ACC112 (cell line): ENCODE measurements around the gene FANCG.

Source experiments
- H2AFZ ChIP-seq: fragments of 200-600 bp; sonication (generic); one replicate; pipeline ENCODE4 v1.6.0; 2017; ENCODE audit warnings: antibody characterized with exemption, low read length; ENCODE audit not compliant: unreplicated experiment
- H3K27ac ChIP-seq: fragments of 200-600 bp; sonication (generic); 2 replicates; pipeline ENCODE4 v1.5.1; 2014; ENCODE audit warnings: low read depth, mild to moderate bottlenecking, antibody characterized with exemption, low read length, moderate library complexity
- H3K27me3 ChIP-seq: fragments of 200-600 bp; sonication (generic); 2 replicates; pipeline ENCODE4 v1.6.1; 2014; ENCODE audit warnings: mild to moderate bottlenecking, antibody characterized with exemption, low read length, moderate library complexity, mixed read lengths; ENCODE audit not compliant: insufficient read depth
- H3K36me3 ChIP-seq: fragments of 200-600 bp; sonication (generic); 2 replicates; pipeline ENCODE4 v1.6.1; 2016; ENCODE audit warnings: mild to moderate bottlenecking, antibody characterized with exemption, low read length, moderate library complexity, mixed read lengths; ENCODE audit not compliant: insufficient read depth
- H3K4me1 ChIP-seq: fragments of 200-600 bp; sonication (generic); one replicate; pipeline ENCODE4 v1.6.1; 2016; ENCODE audit warnings: low read length, mixed read lengths; ENCODE audit not compliant: insufficient read depth, unreplicated experiment, control insufficient read depth
- H3K4me3 ChIP-seq: fragments of 200-600 bp; sonication (generic); 2 replicates; pipeline ENCODE4 v1.5.1; 2014; ENCODE audit warnings: mild to moderate bottlenecking, low read depth, low read length
- H3K79me2 ChIP-seq: fragments of 200-600 bp; sonication (generic); one replicate; pipeline ENCODE4 v1.6.0; 2016; ENCODE audit warnings: low read length; ENCODE audit not compliant: control insufficient read depth, unreplicated experiment, insufficient read depth

Gene FANCG

DNA sequence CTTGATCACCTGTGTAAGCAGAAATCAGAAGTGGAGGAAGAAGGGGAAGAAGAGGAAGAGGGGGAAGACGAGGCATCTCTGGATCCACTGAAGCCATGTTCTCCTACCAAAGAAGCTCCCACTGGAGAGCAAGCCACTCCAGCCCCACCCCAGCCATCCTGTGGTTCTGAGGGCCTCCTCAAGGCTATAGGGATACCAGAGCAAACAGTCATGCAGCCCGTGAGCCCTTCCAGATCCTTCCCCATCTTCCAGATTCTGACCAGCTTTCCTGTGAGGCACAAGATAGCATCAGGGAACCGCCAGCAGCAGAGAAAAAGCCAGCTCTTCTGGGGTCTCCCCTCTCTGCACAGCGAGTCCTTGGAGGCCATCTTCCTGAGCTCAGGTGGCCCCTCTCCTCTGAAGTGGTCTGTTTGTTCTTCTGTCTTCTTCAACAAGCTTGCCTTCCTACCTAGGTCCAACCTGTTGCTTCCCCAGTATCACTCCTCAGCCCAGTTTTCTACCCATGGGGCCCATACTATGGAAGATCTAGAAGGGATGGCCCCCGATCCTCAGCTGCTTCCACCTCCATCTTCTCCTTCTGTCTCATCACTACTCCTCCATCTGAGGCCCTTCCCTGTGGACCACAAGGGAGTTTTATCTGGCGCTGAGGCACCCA lies 36.7 kb downstream of the FANCG start:
- Histone ChIP-seq H2AFZ (no peak overlapping the region), H3K4me1 (peaks cover 8% of the 10 kb centered on the region), H3K79me2 (no peaks in the 10 kb centered on the region), H3K27me3 (no peaks in the 10 kb centered on the region), H3K36me3 (peaks cover 2% of the 10 kb centered on the region; the same call in 1 of the 2 replicates), H3K4me3 (no peak overlapping the region), H3K27ac (no peak overlapping the region)

DNA sequence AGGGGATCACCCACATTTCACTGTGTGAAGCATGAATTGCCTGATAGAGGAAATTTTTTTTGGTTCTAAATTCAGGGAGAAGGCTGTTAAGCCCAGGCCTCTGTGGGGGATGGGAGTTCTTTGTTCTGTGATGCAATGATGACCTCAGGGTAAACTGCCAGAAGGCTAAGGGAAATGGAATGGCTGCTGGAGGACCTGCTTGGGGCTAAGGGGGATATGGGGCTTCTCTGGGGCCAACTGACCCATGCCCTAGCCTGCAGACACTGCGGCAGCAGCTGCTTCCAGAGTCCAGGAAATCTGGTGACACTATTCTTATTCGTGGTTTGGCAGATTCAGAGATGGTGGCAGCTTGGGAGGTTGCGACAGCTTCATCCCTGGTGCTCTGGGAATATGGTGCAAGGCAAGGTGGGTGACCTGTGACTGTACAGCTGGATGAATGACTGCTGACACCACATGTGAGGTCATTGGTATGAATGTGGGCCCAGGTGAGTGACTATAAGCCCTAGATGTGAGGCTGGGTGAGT lies 37.6 kb downstream of the FANCG start:
- H3K4me3 ChIP-seq: no peak overlapping the region
- peaks cover 3% of the 10 kb centered on the region; the same call in 1 of the 2 replicates for H3K36me3 ChIP-seq
- H2AFZ ChIP-seq: no peak overlapping the region
- H3K27ac ChIP-seq: no peak overlapping the region
- H3K27me3 ChIP-seq: no peaks in the 10 kb centered on the region
- peaks cover 8% of the 10 kb centered on the region for H3K4me1 ChIP-seq
- no peaks in the 10 kb centered on the region for H3K79me2 ChIP-seq

DNA sequence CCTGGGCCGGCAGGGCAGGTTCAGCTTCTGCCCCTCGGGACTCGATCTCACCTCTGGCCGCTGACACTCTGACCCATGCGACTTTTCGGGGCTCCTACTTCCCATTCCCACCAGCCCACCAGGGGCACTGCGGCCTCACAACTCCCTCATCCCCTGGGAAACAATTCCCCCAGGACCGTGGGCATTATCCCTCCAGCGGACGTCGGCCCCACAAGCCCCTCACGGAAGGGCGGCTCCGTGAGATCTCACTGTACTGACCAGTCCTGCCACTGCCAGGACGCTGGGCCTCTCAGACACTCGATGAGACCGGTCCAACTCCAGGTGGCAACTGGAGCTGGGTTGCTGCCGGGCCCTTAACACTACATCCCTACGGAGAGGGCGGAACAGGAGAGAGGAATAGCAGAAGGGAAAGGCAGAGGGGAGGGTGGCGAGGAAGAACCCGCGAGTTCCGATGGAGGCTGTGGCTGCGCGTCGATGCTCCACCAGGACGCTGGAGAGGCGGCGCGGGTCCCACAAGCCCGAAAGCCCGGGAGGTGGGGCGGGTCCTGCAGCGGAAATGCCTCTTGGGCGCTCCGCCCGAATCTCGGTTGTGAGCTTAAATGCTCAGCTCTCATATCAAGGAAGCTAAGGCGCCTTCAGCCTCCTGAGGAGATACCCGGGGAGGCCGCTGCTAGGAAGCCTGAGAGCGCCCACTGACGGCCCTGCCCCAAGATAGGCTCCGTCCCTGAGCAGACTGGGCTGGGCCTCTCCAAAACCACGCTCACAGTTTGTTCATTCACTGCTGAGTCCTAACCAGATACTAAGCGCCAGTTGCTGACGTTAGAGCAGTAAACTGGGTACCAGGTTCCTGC lies 43.7 kb downstream of the FANCG start:
- H3K36me3 ChIP-seq: peaks cover 9% of the 10 kb centered on the region
- H3K4me1 ChIP-seq: peaks cover 10% of the 10 kb centered on the region
- H3K4me3 ChIP-seq: peak overlapping the region; percentile 75
- H3K27ac ChIP-seq: peak overlapping the region; percentile 45
- H2AFZ ChIP-seq: peak overlapping the region; percentile 88
- H3K27me3 ChIP-seq: no peaks in the 10 kb centered on the region
- no peaks in the 10 kb centered on the region for H3K79me2 ChIP-seq

DNA sequence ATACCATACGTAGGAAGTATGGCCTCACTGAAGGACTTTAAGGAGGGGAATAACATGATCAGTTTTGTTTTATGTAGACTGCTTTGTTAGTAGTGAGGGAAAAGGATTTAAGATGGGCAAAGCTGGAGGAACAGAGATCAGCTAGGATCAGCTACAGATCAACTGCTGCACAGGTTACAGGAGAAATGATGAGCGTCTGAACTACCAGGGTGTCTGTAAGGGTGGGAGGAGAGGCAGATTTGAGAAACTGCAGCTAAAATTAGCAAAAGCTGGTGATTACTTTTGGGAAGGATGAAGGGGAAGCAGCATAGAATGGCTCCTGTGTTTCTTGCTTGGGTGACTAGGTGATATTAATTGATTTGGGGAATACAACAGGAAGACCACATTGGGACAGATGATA lies 46.6 kb downstream of the FANCG start:
- peaks cover 10% of the 10 kb centered on the region for H3K4me1 ChIP-seq
- H2AFZ ChIP-seq: no peak overlapping the region
- H3K27me3 ChIP-seq: no peaks in the 10 kb centered on the region
- H3K36me3 ChIP-seq: peaks cover 9% of the 10 kb centered on the region
- H3K79me2 ChIP-seq: no peaks in the 10 kb centered on the region
- H3K27ac ChIP-seq: no peak overlapping the region
- no peak overlapping the region for H3K4me3 ChIP-seq

DNA sequence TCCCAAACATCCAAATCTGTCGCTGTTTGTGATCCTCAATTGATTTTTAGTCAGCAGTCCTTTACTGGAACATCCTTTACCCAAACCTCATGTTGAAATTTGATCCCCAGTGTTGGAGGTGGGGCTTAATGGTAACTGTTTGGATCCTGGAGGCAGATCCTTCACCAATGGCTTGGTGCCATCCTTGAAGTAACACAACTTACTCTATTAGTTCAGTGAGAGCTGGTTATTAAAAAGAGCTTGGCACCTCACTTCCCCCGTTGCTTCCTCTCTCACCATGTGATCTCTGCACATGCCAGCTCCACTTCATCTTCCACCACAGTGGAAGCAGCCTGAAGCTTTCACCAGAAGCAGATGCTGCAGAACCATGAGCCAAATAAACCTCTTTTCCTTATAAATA lies 49.9 kb downstream of the FANCG start:
- Histone ChIP-seq H3K4me3 (no peak overlapping the region), H3K79me2 (no peaks in the 10 kb centered on the region), H3K27ac (no peak overlapping the region), H2AFZ (no peak overlapping the region), H3K4me1 (peaks cover 30% of the 10 kb centered on the region), H3K36me3 (peaks cover 7% of the 10 kb centered on the region), H3K27me3 (no peaks in the 10 kb centered on the region)

DNA sequence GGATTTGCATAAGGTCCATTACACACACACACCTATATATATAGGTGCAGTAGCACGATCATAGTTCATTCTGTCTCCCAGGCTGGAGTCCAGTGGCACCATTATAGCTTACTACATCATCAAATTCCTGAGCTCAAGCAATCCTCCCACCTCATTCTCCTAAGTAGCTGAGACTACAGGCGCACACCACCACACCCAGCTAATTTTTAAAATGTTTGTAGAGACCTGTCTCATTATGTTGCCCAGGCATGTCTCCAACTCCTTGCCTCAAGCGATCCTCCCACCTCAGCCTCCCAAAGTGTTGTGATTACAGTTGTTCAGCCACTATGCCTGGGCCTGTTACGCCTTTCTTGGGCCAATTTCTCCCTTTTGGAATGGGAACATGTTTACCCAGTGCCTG lies 50.5 kb downstream of the FANCG start:
- Histone ChIP-seq H3K27me3 (no peaks in the 10 kb centered on the region), H3K4me1 (peaks cover 30% of the 10 kb centered on the region), H3K4me3 (no peak overlapping the region), H3K79me2 (no peaks in the 10 kb centered on the region), H3K27ac (no peak overlapping the region), H2AFZ (no peak overlapping the region), H3K36me3 (peaks cover 7% of the 10 kb centered on the region)

DNA sequence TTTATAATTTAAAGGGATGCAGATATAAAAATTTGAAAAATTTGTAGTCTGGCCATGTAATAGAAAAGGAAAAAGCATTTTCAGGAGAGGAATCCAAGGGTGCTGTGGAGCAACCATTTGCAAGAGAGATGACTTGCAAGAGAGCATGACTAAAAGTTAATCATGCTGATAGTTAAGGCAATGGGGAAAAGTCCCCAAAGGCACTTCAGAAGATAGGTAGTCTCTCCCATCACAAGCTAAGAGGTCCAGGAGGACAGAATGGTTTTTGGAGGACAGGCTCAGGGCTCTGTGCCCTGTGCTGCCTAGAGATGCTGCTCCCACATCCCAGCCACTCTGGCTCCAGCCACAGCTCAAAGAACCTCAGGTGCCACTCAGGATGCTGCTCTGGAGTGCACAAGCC lies 51.4 kb downstream of the FANCG start:
- no peaks in the 10 kb centered on the region for H3K79me2 ChIP-seq
- H3K4me1 ChIP-seq: peaks cover 30% of the 10 kb centered on the region
- no peak overlapping the region for H3K4me3 ChIP-seq
- H3K36me3 ChIP-seq: peaks cover 7% of the 10 kb centered on the region
- no peak overlapping the region for H3K27ac ChIP-seq
- H3K27me3 ChIP-seq: no peaks in the 10 kb centered on the region
- no peak overlapping the region for H2AFZ ChIP-seq

DNA sequence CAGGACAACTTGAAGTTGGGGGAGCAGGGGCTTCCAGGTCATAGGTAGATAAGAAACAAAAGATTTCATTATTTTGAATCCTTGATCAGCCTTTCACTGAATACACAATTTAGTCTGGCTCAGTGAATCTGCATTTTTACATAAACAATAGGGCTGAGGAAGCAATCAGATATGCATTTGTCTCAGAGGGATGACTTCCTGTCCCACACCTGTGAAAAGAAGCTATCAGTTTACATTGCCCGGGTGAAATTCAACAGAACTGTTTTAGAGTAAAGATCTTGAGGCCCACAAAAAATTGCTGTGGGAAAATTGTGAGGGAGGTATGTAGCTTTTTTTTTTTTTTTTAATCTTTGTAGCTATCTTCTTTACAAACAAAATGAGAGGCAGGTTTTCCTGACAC lies 51.9 kb downstream of the FANCG start:
- H3K27ac ChIP-seq: peak overlapping the region; percentile 9; the same call in 1 of the 2 replicates
- H3K79me2 ChIP-seq: no peaks in the 10 kb centered on the region
- no peak overlapping the region for H3K4me3 ChIP-seq

DNA sequence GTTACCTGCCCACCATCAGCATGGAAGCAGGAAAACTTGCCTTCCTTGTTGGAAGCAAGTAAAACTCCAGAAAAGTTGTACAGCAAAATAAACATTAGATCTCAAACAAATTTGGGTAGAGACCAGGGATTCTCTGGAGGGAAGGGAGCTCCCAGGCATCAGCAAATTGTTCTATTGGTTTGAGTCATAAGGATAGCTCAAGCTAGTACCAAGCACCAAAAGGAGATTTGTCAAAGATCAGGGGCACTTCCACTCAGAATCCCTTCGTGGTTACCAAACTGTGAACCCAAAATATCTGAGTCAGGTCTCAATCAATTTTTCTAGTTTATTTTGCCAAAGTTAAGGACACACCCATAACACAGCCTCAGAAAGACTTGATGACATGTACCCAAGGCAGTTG lies 52.4 kb downstream of the FANCG start:
- peak overlapping the region; percentile 10 for H2AFZ ChIP-seq
- peaks cover 30% of the 10 kb centered on the region for H3K4me1 ChIP-seq
- H3K4me3 ChIP-seq: peak overlapping the region; percentile 25; the same call in 1 of the 2 replicates
- peaks cover 7% of the 10 kb centered on the region for H3K36me3 ChIP-seq
- peak overlapping the region; percentile 52; the same call in 1 of the 2 replicates for H3K27ac ChIP-seq
- no peaks in the 10 kb centered on the region for H3K79me2 ChIP-seq
- H3K27me3 ChIP-seq: no peaks in the 10 kb centered on the region

More for the DNA sequence above, 51.9 kb downstream of the FANCG start:
- Histone ChIP-seq H3K4me1 (peaks cover 30% of the 10 kb centered on the region), H3K27me3 (no peaks in the 10 kb centered on the region), H3K36me3 (peaks cover 7% of the 10 kb centered on the region), H2AFZ (no peak overlapping the region)

DNA sequence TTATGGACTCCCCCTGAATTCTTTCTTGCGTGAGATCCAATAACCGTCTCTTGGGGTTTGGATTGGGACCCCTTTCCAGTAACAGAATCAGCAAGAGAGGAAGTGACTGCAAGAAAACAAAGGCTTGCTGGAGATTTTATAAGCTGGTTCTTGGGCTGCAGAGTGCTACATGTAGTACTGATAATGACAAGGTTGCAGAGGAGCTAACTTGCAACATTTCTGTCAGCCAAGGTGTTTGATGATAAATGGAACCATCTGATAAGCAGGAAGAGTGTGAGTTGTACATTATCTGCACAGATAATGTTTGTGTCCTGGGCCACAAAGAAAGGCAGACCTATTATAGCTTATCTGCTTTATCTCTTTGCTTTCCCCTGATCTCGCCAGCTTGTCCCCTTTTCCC lies 53.1 kb downstream of the FANCG start:
- Histone ChIP-seq H3K4me1 (peaks cover 30% of the 10 kb centered on the region), H3K36me3 (peaks cover 7% of the 10 kb centered on the region; the same call in 1 of the 2 replicates), H2AFZ (no peak overlapping the region), H3K4me3 (peak overlapping the region; percentile 7; the same call in 1 of the 2 replicates), H3K79me2 (no peaks in the 10 kb centered on the region), H3K27ac (peak overlapping the region; percentile 52; the same call in 1 of the 2 replicates), H3K27me3 (no peaks in the 10 kb centered on the region)
